WTC11 (cell line): ENCODE results near the gene CEP135. TPM values are rescaled to one million over a fixed set of nuclear protein-coding genes. Genes with fewer than 3 reads are reported as not detected.

ENCODE experiments used
- ATAC-seq: fragments of 200-7000 bp; cut with Tn5 transposase; 2 replicates; pipeline ENCODE4 v1.10.0; 2021; ENCODE audit warnings: mild to moderate bottlenecking, moderate library complexity
- CTCF ChIA-PET: fragments of 300-600 bp; sonication (Branson Sonifier 250); formaldehyde crosslinking; loops from one replicate; lab custom pipeline; 2021; ENCODE audit warnings: antibody characterized with exemption; lab: Charles Lee
- POLR2A ChIA-PET: fragments of 350-600 bp; sonication (Branson Sonifier 250); formaldehyde crosslinking; loops from one replicate; lab custom pipeline; 2021; ENCODE audit warnings: antibody characterized with exemption; lab: Charles Lee
- DNase-seq: peaks from one replicate; pipeline ENCODE4 v3.0.0; 2021; ENCODE audit warnings: low spot score
- H3K27ac Mint-ChIP-seq: 2 replicates; pipeline ENCODE4 v1.8.0; 2021; ENCODE audit warnings: mixed read lengths
- H3K27me3 Mint-ChIP-seq: 2 replicates; pipeline ENCODE4 v1.8.0; 2021; ENCODE audit warnings: low read depth, mild to moderate bottlenecking, moderate library complexity, mixed read lengths
- H3K36me3 Mint-ChIP-seq: 2 replicates; pipeline ENCODE4 v1.8.0; 2021; ENCODE audit warnings: mixed read lengths
- H3K4me1 Mint-ChIP-seq: 2 replicates; pipeline ENCODE4 v1.8.0; 2022; ENCODE audit warnings: mixed read lengths
- H3K4me3 Mint-ChIP-seq: 2 replicates; pipeline ENCODE4 v1.8.0; 2021; ENCODE audit warnings: mild to moderate bottlenecking, moderate library complexity, mixed read lengths
- H3K9me3 Mint-ChIP-seq: 2 replicates; pipeline ENCODE4 v1.8.0; 2021; ENCODE audit warnings: mixed read lengths
- GABPB1 ChIP-seq: sonication (generic); formaldehyde crosslinking; IDR thresholded peaks from 2 replicates; pipeline ENCODE4 v1.8.1; 2023; ENCODE audit warnings: mild to moderate bottlenecking, missing genetic modification reagents
- GTF2I ChIP-seq: fragments of 250-450 bp; sonication (Bioruptor Pico); conservative IDR thresholded peaks from 2 replicates; pipeline ENCODE4 v1.4.0; 2021; ENCODE audit warnings: mild to moderate bottlenecking
- NFE2L1 ChIP-seq: sonication (generic); formaldehyde crosslinking; IDR thresholded peaks from 2 replicates; pipeline ENCODE4 v1.8.1; 2023; ENCODE audit warnings: missing genetic modification reagents
- PRRX2 ChIP-seq: fragments of 250-450 bp; sonication (Bioruptor Pico); IDR thresholded peaks from 2 replicates; pipeline ENCODE4 v1.8.0; 2021; ENCODE audit warnings: mild to moderate bottlenecking
- SMAD4 ChIP-seq: sonication (generic); formaldehyde crosslinking; IDR thresholded peaks from 2 replicates; pipeline ENCODE4 v1.8.0; 2022; ENCODE audit warnings: mild to moderate bottlenecking, missing genetic modification reagents
- SOX15 ChIP-seq: fragments of 250-450 bp; sonication (Bioruptor Pico); IDR thresholded peaks from 2 replicates; pipeline ENCODE4 v1.9.0; 2021; ENCODE audit warnings: mild to moderate bottlenecking
- total RNA-seq: library from RNA; stranded (reverse); gene quantifications from 3 replicates; pipeline ENCODE4 v1.2.3, GENCODE V29; 2021
- TF ChIP-seq, protein P1 (sequence below): sonication (generic); formaldehyde crosslinking; IDR thresholded peaks from 2 replicates; pipeline ENCODE4 v1.8.0; 2022; ENCODE audit warnings: missing genetic modification reagents
- TF ChIP-seq, protein P2 (sequence below): sonication (generic); formaldehyde crosslinking; IDR thresholded peaks from 2 replicates; pipeline ENCODE4 v1.8.1; 2023; ENCODE audit warnings: mild to moderate bottlenecking, missing genetic modification reagents
- TF ChIP-seq, protein P3 (sequence below): fragments of 250-450 bp; sonication (Bioruptor Pico); IDR thresholded peaks from 2 replicates; pipeline ENCODE4 v1.8.0; 2021; ENCODE audit warnings: mild to moderate bottlenecking
- TF ChIP-seq, protein P4 (sequence below): sonication (generic); formaldehyde crosslinking; IDR thresholded peaks from 2 replicates; pipeline ENCODE4 v1.8.0; 2022; ENCODE audit warnings: mild to moderate bottlenecking, missing genetic modification reagents
- TF ChIP-seq, protein P5 (sequence below): sonication (generic); formaldehyde crosslinking; IDR thresholded peaks from 2 replicates; pipeline ENCODE4 v1.8.1; 2023; ENCODE audit warnings: mild to moderate bottlenecking, missing genetic modification reagents, moderate library complexity
- TF ChIP-seq, protein P6 (sequence below): fragments of 250-450 bp; sonication (Bioruptor Pico); IDR thresholded peaks from 2 replicates; pipeline ENCODE4 v2.1.2; 2022; ENCODE audit warnings: mild to moderate bottlenecking, moderate library complexity
- TF ChIP-seq, protein P7 (sequence below): sonication (generic); formaldehyde crosslinking; IDR thresholded peaks from 2 replicates; pipeline ENCODE4 v1.8.1; 2022; ENCODE audit warnings: mild to moderate bottlenecking, moderate library complexity, missing genetic modification reagents
- TF ChIP-seq, protein P8 (sequence below): sonication (generic); formaldehyde crosslinking; IDR thresholded peaks from 2 replicates; pipeline ENCODE4 v1.8.0; 2023; ENCODE audit warnings: missing genetic modification reagents, mild to moderate bottlenecking, borderline replicate concordance

The CEP135 gene
- total RNA-seq, 1 experiment from 2014 or later, result 13.6 TPM

DNA sequence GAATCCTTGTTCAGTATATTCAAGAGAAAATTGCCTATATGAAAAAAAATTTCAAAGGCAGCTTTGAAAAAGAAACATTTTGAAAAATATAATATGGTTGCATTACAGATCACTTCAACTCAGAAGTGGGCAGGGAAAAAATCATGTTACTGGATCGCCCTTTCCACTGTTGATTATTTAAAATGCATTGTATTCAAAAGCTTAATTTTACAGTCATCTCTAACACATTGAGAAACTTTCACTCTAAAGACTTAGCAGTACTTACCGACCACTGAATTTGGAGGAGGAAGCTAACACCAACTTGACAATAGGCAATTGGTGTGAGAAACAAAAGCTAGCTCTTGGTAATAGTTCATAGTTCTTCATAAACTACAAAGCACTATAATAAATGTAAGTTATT, 101.9 kb downstream of the CEP135 start:
- POLR2A ChIA-PET, result interaction anchor here (1.1 kb wide), 1 partner anchor 336 kb away, joined by 5 read pairs; the partner anchor contains the start of gene AASDH

DNA sequence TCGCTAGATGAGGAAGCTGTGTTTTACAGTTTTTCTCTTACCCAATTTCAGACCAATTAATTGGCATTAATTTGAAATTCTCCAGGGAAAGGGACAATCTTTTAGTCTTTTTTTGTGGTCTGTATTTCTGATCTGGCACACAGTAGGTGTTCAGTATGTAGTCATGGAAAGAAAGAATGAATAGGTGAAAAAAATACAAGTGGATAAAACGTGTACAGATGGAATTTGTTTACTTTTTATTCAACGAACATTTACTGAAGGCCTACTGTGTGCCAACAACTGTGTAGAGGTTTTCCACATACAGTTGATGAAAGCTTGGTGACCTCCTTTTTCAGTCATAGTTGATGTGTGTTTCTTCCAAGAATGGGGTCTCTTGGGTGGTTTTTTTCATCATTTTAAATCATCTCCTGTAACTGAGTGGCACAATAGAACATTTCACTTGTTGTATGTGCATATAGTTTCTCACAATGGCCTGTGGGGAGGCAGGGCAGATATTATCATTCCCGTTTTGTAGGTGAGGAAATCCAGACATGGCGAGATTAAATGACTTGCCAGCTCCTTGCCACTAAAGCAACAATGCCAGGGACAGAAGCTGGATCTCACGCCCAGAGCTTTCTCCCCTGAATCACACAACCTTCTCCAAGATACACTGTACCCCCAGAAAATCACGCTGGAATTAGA, 102.4 kb downstream of the CEP135 start:
- H3K4me3 Mint-ChIP-seq, result peak overlapping the region; percentile 91
- DNase-seq, result no peak
- H3K9me3 Mint-ChIP-seq, result no peaks in the 10 kb centered on the region
- ChIA-PET CTCF (interaction anchor here (2.7 kb wide), 1 partner anchor 102 kb away, joined by 10 read pairs; the partner anchor contains the start of gene CEP135), POLR2A (no interaction called here)
- peaks cover 3% of the 10 kb centered on the region; the same call in 1 of the 2 replicates for H3K27me3 Mint-ChIP-seq
- no peak for ATAC-seq
- no peaks in the 10 kb centered on the region for H3K36me3 Mint-ChIP-seq
- 0 out of 2 replicates have a peak overlapping the region, but pooled peaks have one; percentile 20 for H3K27ac Mint-ChIP-seq
- peaks cover 50% of the 10 kb centered on the region for H3K4me1 Mint-ChIP-seq
- TF ChIP-seq, protein P1, sequence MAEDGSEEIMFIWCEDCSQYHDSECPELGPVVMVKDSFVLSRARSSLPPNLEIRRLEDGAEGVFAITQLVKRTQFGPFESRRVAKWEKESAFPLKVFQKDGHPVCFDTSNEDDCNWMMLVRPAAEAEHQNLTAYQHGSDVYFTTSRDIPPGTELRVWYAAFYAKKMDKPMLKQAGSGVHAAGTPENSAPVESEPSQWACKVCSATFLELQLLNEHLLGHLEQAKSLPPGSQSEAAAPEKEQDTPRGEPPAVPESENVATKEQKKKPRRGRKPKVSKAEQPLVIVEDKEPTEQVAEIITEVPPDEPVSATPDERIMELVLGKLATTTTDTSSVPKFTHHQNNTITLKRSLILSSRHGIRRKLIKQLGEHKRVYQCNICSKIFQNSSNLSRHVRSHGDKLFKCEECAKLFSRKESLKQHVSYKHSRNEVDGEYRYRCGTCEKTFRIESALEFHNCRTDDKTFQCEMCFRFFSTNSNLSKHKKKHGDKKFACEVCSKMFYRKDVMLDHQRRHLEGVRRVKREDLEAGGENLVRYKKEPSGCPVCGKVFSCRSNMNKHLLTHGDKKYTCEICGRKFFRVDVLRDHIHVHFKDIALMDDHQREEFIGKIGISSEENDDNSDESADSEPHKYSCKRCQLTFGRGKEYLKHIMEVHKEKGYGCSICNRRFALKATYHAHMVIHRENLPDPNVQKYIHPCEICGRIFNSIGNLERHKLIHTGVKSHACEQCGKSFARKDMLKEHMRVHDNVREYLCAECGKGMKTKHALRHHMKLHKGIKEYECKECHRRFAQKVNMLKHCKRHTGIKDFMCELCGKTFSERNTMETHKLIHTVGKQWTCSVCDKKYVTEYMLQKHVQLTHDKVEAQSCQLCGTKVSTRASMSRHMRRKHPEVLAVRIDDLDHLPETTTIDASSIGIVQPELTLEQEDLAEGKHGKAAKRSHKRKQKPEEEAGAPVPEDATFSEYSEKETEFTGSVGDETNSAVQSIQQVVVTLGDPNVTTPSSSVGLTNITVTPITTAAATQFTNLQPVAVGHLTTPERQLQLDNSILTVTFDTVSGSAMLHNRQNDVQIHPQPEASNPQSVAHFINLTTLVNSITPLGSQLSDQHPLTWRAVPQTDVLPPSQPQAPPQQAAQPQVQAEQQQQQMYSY (CRISPR knock-in tag), result no peak
- TF ChIP-seq NFE2L1 (CRISPR knock-in tag) (no peak), GABPB1 (CRISPR knock-in tag) (no peak), SMAD4 (no peak), GTF2I (no peak)
- TF ChIP-seq, protein P2, sequence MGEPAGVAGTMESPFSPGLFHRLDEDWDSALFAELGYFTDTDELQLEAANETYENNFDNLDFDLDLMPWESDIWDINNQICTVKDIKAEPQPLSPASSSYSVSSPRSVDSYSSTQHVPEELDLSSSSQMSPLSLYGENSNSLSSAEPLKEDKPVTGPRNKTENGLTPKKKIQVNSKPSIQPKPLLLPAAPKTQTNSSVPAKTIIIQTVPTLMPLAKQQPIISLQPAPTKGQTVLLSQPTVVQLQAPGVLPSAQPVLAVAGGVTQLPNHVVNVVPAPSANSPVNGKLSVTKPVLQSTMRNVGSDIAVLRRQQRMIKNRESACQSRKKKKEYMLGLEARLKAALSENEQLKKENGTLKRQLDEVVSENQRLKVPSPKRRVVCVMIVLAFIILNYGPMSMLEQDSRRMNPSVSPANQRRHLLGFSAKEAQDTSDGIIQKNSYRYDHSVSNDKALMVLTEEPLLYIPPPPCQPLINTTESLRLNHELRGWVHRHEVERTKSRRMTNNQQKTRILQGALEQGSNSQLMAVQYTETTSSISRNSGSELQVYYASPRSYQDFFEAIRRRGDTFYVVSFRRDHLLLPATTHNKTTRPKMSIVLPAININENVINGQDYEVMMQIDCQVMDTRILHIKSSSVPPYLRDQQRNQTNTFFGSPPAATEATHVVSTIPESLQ (CRISPR knock-in tag), result no peak
- TF ChIP-seq, protein P3, sequence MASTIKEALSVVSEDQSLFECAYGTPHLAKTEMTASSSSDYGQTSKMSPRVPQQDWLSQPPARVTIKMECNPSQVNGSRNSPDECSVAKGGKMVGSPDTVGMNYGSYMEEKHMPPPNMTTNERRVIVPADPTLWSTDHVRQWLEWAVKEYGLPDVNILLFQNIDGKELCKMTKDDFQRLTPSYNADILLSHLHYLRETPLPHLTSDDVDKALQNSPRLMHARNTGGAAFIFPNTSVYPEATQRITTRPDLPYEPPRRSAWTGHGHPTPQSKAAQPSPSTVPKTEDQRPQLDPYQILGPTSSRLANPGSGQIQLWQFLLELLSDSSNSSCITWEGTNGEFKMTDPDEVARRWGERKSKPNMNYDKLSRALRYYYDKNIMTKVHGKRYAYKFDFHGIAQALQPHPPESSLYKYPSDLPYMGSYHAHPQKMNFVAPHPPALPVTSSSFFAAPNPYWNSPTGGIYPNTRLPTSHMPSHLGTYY, result no peak
- TF ChIP-seq, protein P4, sequence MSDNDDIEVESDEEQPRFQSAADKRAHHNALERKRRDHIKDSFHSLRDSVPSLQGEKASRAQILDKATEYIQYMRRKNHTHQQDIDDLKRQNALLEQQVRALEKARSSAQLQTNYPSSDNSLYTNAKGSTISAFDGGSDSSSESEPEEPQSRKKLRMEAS (CRISPR knock-in tag), result no peak
- TF ChIP-seq, protein P5, sequence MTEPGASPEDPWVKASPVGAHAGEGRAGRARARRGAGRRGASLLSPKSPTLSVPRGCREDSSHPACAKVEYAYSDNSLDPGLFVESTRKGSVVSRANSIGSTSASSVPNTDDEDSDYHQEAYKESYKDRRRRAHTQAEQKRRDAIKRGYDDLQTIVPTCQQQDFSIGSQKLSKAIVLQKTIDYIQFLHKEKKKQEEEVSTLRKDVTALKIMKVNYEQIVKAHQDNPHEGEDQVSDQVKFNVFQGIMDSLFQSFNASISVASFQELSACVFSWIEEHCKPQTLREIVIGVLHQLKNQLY (CRISPR knock-in tag), result no peak

More for the DNA sequence above, 101.9 kb downstream of the CEP135 start:
- Mint-ChIP-seq H3K4me3 (peak overlapping the region; percentile 91), H3K4me1 (peaks cover 44% of the 10 kb centered on the region), H3K27ac (no peak overlapping the region), H3K9me3 (no peaks in the 10 kb centered on the region), H3K36me3 (no peaks in the 10 kb centered on the region), H3K27me3 (peaks cover 3% of the 10 kb centered on the region; the same call in 1 of the 2 replicates)
- TF ChIP-seq, protein P6, sequence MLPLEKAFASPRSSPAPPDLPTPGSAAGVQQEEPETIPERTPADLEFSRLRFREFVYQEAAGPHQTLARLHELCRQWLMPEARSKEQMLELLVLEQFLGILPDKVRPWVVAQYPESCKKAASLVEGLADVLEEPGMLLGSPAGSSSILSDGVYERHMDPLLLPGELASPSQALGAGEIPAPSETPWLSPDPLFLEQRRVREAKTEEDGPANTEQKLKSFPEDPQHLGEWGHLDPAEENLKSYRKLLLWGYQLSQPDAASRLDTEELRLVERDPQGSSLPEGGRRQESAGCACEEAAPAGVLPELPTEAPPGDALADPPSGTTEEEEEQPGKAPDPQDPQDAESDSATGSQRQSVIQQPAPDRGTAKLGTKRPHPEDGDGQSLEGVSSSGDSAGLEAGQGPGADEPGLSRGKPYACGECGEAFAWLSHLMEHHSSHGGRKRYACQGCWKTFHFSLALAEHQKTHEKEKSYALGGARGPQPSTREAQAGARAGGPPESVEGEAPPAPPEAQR (CRISPR knock-in tag), result no peak
- TF ChIP-seq SOX15 (CRISPR knock-in tag) (no peak), PRRX2 (CRISPR knock-in tag) (no peak)
- TF ChIP-seq, protein P7, sequence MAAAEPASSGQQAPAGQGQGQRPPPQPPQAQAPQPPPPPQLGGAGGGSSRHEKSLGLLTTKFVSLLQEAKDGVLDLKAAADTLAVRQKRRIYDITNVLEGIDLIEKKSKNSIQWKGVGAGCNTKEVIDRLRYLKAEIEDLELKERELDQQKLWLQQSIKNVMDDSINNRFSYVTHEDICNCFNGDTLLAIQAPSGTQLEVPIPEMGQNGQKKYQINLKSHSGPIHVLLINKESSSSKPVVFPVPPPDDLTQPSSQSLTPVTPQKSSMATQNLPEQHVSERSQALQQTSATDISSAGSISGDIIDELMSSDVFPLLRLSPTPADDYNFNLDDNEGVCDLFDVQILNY, result no peak
- TF ChIP-seq, protein P8, sequence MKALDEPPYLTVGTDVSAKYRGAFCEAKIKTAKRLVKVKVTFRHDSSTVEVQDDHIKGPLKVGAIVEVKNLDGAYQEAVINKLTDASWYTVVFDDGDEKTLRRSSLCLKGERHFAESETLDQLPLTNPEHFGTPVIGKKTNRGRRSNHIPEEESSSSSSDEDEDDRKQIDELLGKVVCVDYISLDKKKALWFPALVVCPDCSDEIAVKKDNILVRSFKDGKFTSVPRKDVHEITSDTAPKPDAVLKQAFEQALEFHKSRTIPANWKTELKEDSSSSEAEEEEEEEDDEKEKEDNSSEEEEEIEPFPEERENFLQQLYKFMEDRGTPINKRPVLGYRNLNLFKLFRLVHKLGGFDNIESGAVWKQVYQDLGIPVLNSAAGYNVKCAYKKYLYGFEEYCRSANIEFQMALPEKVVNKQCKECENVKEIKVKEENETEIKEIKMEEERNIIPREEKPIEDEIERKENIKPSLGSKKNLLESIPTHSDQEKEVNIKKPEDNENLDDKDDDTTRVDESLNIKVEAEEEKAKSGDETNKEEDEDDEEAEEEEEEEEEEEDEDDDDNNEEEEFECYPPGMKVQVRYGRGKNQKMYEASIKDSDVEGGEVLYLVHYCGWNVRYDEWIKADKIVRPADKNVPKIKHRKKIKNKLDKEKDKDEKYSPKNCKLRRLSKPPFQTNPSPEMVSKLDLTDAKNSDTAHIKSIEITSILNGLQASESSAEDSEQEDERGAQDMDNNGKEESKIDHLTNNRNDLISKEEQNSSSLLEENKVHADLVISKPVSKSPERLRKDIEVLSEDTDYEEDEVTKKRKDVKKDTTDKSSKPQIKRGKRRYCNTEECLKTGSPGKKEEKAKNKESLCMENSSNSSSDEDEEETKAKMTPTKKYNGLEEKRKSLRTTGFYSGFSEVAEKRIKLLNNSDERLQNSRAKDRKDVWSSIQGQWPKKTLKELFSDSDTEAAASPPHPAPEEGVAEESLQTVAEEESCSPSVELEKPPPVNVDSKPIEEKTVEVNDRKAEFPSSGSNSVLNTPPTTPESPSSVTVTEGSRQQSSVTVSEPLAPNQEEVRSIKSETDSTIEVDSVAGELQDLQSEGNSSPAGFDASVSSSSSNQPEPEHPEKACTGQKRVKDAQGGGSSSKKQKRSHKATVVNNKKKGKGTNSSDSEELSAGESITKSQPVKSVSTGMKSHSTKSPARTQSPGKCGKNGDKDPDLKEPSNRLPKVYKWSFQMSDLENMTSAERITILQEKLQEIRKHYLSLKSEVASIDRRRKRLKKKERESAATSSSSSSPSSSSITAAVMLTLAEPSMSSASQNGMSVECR, result no peak
- ATAC-seq (no peak), DNase-seq (no peak)
- CTCF ChIA-PET, result interaction anchor here (2.7 kb wide), 1 partner anchor 102 kb away, joined by 10 read pairs; the partner anchor contains the start of gene CEP135
